ENCODE results near the gene LFNG. TPM values are rescaled to one million over a fixed set of nuclear protein-coding genes. Genes with fewer than 3 reads are reported as not detected.

Gene LFNG
- total and polyA plus RNA-seq, 2 experiments from 2014 or later, result 0.45 to 1.3 TPM

DNA sequence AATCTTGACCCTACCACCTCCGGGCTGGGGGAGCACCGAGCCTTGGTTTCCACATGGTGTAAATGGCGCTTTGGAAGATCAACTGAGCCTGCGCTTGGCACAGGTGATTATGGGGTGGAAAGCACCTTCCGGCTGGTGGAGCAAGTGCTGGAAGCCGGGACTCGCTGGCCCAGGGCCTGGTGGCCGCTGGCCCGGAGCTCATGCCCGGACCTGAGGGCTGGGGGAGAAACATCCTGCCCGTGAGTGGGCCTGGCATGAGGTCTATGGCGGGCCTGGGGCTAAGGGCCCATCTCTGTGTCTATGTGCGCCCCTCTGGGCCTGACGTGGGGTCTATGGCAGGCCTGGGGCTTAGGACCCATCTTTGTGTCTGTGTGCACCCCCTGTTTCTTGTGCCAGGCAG is 14.2 kb upstream of the LFNG start:
- Histone ChIP-seq H3K27me3 (no peaks in the 10 kb centered on the region), H3K36me3 (no peaks in the 10 kb centered on the region), H3K4me3 (no peak overlapping the region), H3K4me1 (ENCODE audit: low read depth) (no peaks in the 10 kb centered on the region), H3K9me3 (ENCODE audit: low read depth) (no peaks in the 10 kb centered on the region), H3K27ac (no peak overlapping the region)
- DNase-seq (ENCODE audit: low read depth in 1 of 2, low spot score in 1 of 2), result no peak
- TF ChIP-seq, protein P1, sequence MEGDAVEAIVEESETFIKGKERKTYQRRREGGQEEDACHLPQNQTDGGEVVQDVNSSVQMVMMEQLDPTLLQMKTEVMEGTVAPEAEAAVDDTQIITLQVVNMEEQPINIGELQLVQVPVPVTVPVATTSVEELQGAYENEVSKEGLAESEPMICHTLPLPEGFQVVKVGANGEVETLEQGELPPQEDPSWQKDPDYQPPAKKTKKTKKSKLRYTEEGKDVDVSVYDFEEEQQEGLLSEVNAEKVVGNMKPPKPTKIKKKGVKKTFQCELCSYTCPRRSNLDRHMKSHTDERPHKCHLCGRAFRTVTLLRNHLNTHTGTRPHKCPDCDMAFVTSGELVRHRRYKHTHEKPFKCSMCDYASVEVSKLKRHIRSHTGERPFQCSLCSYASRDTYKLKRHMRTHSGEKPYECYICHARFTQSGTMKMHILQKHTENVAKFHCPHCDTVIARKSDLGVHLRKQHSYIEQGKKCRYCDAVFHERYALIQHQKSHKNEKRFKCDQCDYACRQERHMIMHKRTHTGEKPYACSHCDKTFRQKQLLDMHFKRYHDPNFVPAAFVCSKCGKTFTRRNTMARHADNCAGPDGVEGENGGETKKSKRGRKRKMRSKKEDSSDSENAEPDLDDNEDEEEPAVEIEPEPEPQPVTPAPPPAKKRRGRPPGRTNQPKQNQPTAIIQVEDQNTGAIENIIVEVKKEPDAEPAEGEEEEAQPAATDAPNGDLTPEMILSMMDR (IDR thresholded peaks at IDR 0.05; ENCODE audit: low read depth, low read length), result no peak

DNA sequence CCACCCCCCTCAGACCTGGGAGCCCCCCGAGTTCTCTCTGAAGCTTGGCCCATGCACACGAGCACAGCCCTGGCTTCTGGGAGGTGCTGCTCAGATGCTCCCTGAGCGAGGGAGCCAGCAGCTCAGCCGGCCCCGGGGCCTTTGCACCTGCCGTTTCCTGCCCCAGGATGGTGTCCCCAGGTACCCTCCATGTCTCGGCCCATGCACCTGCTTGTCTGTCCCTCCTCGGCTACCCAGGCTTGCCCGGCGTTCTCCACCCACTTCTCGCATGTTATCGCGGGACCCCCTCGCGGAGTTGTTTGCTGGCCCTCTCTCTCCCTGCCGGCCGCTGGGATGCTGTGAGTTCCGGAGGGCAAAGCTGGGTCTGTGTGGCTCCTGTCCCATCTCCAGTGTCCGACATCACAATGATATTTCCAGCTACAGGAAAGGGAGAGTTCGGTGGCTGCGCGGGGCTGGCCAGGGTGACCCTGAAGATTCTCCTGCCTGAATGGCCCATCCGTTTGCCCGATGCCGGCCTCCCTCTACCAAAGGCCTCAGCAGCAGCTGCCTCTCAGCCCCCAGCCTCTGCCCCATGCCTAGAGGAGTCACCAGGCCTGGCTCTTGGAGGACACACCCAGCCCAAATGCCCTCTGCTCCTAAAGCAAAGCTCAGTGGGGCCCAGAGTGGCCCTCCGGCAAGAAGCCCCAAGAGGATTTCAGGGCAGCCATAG is 12.2 kb upstream of the LFNG start:
- Histone ChIP-seq H3K4me1 (ENCODE audit: low read depth) (no peaks in the 10 kb centered on the region), H3K9me3 (ENCODE audit: low read depth) (no peaks in the 10 kb centered on the region), H3K27ac (no peak overlapping the region), H3K27me3 (no peaks in the 10 kb centered on the region), H3K4me3 (no peak overlapping the region), H3K36me3 (no peaks in the 10 kb centered on the region)
- TF ChIP-seq, protein P1 (IDR thresholded peaks at IDR 0.05; ENCODE audit: low read depth, low read length), result no peak
- no peak for DNase-seq (ENCODE audit: low read depth in 1 of 2, low spot score in 1 of 2)

DNA sequence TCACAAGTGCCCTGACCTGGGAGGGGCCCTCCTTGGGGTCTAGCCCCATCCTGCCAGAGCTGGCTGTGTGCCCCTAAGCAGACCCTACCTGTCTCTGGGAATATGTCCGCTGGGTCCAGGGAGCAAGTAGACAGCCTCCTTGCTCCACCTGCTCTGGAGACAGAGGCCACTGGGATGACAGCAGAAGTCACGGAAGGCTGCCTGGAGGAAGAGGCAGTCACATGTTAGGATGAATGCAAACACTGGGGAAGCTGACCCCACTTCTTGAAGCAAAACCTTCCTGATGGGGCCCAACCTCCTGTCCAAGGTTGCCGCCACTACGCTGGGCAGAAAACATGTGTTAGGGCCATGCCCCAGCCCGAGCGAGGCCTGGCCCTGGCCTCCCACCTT is 11.7 kb upstream of the LFNG start:
- H3K27ac ChIP-seq, result no peak overlapping the region
- DNase-seq (ENCODE audit: low read depth in 1 of 2, low spot score in 1 of 2), result no peak
- H3K4me3 ChIP-seq, result no peak overlapping the region
- no peaks in the 10 kb centered on the region for H3K4me1 ChIP-seq (ENCODE audit: low read depth)
- H3K36me3 ChIP-seq, result no peaks in the 10 kb centered on the region
- H3K9me3 ChIP-seq (ENCODE audit: low read depth), result no peaks in the 10 kb centered on the region
- no peaks in the 10 kb centered on the region for H3K27me3 ChIP-seq
- TF ChIP-seq, protein P1 (IDR thresholded peaks at IDR 0.05; ENCODE audit: low read depth, low read length), result no peak

DNA sequence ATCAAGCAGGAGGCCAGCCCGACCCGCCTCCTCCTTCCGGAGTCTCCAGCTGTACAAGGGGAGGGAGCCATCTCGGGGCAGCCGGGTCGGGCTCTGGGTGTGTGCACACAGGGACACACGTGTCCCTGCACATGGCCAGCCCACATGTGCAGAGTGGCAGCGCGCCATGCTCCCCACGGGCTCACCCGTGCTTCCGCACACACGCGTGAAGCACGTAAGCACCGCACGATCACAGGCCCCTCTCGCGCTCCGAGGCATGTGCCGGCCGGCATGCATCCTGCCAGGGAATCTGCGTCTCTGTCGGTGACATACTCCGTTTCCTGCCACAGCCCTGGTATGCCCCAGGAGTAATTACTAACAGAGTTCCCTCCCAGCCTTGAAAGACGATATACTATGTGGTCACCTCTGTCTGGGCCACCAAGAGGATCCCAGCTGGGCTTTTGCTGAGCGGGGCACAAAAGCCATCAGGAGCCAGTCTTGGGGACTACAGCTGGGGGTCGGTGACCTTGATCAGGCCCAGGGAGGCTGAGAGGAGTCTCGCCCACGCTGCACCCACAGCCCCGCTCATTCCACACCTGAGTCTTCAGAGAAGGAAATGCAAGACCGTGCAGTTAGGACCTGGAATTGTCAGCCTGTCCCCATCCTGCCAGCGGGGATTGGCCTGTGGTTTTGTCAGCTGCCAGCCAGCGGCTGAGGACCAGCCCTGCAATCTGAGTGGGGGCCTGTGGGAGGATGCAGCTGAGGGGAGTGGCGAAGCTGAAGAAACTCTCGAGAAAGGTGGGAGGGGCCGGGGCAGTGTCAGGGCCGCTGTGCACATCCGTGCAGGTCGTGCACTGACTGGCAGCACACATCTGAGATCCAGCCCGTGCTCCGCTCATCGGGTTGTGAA is 11.0 kb upstream of the LFNG start:
- Histone ChIP-seq H3K4me3 (no peak overlapping the region), H3K9me3 (ENCODE audit: low read depth) (no peaks in the 10 kb centered on the region), H3K4me1 (ENCODE audit: low read depth) (no peaks in the 10 kb centered on the region), H3K36me3 (no peaks in the 10 kb centered on the region), H3K27ac (no peak overlapping the region), H3K27me3 (no peaks in the 10 kb centered on the region)
- no peak for DNase-seq (ENCODE audit: low read depth in 1 of 2, low spot score in 1 of 2)
- TF ChIP-seq, protein P1 (IDR thresholded peaks at IDR 0.05; ENCODE audit: low read depth, low read length), result no peak

DNA sequence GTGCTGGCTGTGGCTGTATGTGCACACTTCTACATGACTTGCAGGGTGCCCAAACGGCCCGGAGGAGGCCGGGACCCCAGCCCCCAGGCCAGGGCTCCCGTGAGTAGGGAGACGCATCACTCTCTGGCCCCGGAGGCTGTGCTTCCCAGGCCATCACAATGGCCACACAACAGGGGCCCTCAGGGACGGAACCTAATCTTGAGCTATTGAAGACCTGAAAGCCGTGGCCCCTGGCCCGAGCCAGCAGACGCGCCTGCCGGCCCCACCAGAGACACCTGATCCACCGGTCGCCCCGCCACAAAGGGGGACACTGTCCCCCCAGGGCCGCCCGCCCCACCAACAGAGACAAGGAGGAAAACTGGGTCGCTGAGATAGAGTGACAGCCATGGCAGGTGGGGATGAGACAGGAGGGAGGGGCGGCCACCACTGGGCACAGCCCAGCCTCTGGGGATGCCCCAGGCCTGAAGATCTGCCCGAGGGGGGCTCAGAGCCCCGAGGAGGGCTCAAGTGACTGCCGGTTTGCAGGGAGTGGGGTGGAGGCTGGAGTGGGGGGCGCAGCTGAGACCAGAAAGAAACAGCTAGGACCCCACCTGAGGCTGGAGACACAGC is 10.2 kb upstream of the LFNG start:
- TF ChIP-seq, protein P1 (IDR thresholded peaks at IDR 0.05; ENCODE audit: low read depth, low read length), result no peak
- no peaks in the 10 kb centered on the region for H3K36me3 ChIP-seq
- H3K27me3 ChIP-seq, result no peaks in the 10 kb centered on the region
- DNase-seq (ENCODE audit: low read depth in 1 of 2, low spot score in 1 of 2), result no peak
- H3K27ac ChIP-seq, result no peak overlapping the region
- no peaks in the 10 kb centered on the region for H3K4me1 ChIP-seq (ENCODE audit: low read depth)
- no peak overlapping the region for H3K4me3 ChIP-seq
- no peaks in the 10 kb centered on the region for H3K9me3 ChIP-seq (ENCODE audit: low read depth)
